ENCODE measurements around the gene MMEL1.

MMEL1 gene

GRCh38 chr1:2545754-2546514 is 86.9 kb downstream of the MMEL1 start:
- ATAC-seq (ENCODE audit: low read depth), result peak; percentile 50
- Mint-ChIP-seq H3K4me3 (peak overlapping the region; percentile 90), H3K4me1 (peaks cover 14% of the 10 kb centered on the region), H3K36me3 (no peaks in the 10 kb centered on the region), H3K9me3 (no peaks in the 10 kb centered on the region), H3K27ac (peak overlapping the region; percentile 93), H3K27me3 (peaks cover 3% of the 10 kb centered on the region)
- DNase-seq (ENCODE audit: low spot score in 2 of 2), result peak; percentile 83 to 89

- DNase-seq (ENCODE audit: low spot score in 2 of 2) (no peak), ATAC-seq (ENCODE audit: low read depth) (no peak)
- H3K4me3 Mint-ChIP-seq, result no peak overlapping the region
- H3K27me3 Mint-ChIP-seq, result peaks cover 3% of the 10 kb centered on the region
- H3K9me3 Mint-ChIP-seq, result no peaks in the 10 kb centered on the region
- H3K4me1 Mint-ChIP-seq, result peaks cover 10% of the 10 kb centered on the region
- H3K36me3 Mint-ChIP-seq, result no peaks in the 10 kb centered on the region
- no peak overlapping the region for H3K27ac Mint-ChIP-seq
Observed at GRCh38 chr1:2544875-2545640, 87.8 kb downstream of the MMEL1 start.

- no peaks in the 10 kb centered on the region for H3K9me3 Mint-ChIP-seq
- ATAC-seq (ENCODE audit: low read depth), result no peak
- no peak overlapping the region for H3K4me3 Mint-ChIP-seq
- no peaks in the 10 kb centered on the region for H3K36me3 Mint-ChIP-seq
- peaks cover 3% of the 10 kb centered on the region for H3K27me3 Mint-ChIP-seq
- DNase-seq (ENCODE audit: low spot score in 2 of 2), result no peak
- no peak overlapping the region for H3K27ac Mint-ChIP-seq
- peaks cover 6% of the 10 kb centered on the region for H3K4me1 Mint-ChIP-seq
Observed at GRCh38 chr1:2544093-2544874, 88.5 kb downstream of the MMEL1 start.

- H3K4me1 Mint-ChIP-seq, result peaks cover 3% of the 10 kb centered on the region
- ATAC-seq (ENCODE audit: low read depth) (no peak), DNase-seq (ENCODE audit: low spot score in 2 of 2) (no peak)
- no peaks in the 10 kb centered on the region for H3K36me3 Mint-ChIP-seq
- no peak overlapping the region for H3K4me3 Mint-ChIP-seq
- peaks cover 3% of the 10 kb centered on the region for H3K27me3 Mint-ChIP-seq
- H3K27ac Mint-ChIP-seq, result no peak overlapping the region
- H3K9me3 Mint-ChIP-seq, result no peaks in the 10 kb centered on the region
Observed at GRCh38 chr1:2543543-2544092, 89.2 kb downstream of the MMEL1 start.

- H3K27ac Mint-ChIP-seq, result no peak overlapping the region
- no peaks in the 10 kb centered on the region for H3K9me3 Mint-ChIP-seq
- ATAC-seq (ENCODE audit: low read depth) (no peak), DNase-seq (ENCODE audit: low spot score in 2 of 2) (no peak)
- no peak overlapping the region for H3K4me3 Mint-ChIP-seq
- peaks cover 3% of the 10 kb centered on the region for H3K4me1 Mint-ChIP-seq
- no peaks in the 10 kb centered on the region for H3K36me3 Mint-ChIP-seq
- H3K27me3 Mint-ChIP-seq, result peaks cover 3% of the 10 kb centered on the region
Observed at GRCh38 chr1:2542246-2542915, 90.4 kb downstream of the MMEL1 start.

GRCh38 chr1:2541619-2542245 is 91.1 kb downstream of the MMEL1 start:
- DNase-seq (ENCODE audit: low spot score in 2 of 2) (no peak), ATAC-seq (ENCODE audit: low read depth) (no peak)
- Mint-ChIP-seq H3K27ac (no peak overlapping the region), H3K4me3 (no peak overlapping the region), H3K36me3 (no peaks in the 10 kb centered on the region), H3K9me3 (no peaks in the 10 kb centered on the region), H3K27me3 (peaks cover 3% of the 10 kb centered on the region), H3K4me1 (peaks cover under 1% of the 10 kb centered on the region)

GRCh38 chr1:2540816-2541492 is 91.9 kb downstream of the MMEL1 start:
- Mint-ChIP-seq H3K27ac (no peak overlapping the region), H3K4me3 (no peak overlapping the region), H3K9me3 (no peaks in the 10 kb centered on the region), H3K36me3 (no peaks in the 10 kb centered on the region), H3K4me1 (peaks cover 3% of the 10 kb centered on the region), H3K27me3 (peaks cover 6% of the 10 kb centered on the region)
- ATAC-seq (ENCODE audit: low read depth) (no peak), DNase-seq (ENCODE audit: low spot score in 2 of 2) (no peak)
